Ascending aorta (tissue), 2 donors: ENCODE results near the gene MSI2. TPM values are rescaled to one million over a fixed set of nuclear protein-coding genes. Genes with fewer than 3 reads are reported as not detected.

Experiments used
- DNase-seq, 2 donors: peaks; one replicate each; pipeline ENCODE4 v3.0.0-alpha.2; 2019; ENCODE audit warnings: low spot score in 2 of 2
- H3K27ac ChIP-seq, 2 donors: fragments of 200-600 bp; sonication (generic); one replicate each; pipeline ENCODE4 v1.5.1; 2016 to 2017; ENCODE audit warnings: mild to moderate bottlenecking in 1 of 2
- H3K27me3 ChIP-seq: fragments of 200-600 bp; sonication (generic); one replicate; pipeline ENCODE4 v1.5.1; 2017
- H3K36me3 ChIP-seq, 2 donors: fragments of 200-600 bp; sonication (generic); one replicate each; pipeline ENCODE4 v1.5.1; 2016
- H3K4me1 ChIP-seq, 2 donors: fragments of 200-600 bp; sonication (generic); one replicate each; pipeline ENCODE4 v1.5.1; 2016 to 2017; ENCODE audit warnings: mild to moderate bottlenecking in 1 of 2
- H3K4me3 ChIP-seq, 2 donors: fragments of 200-600 bp; sonication (generic); one replicate each; pipeline ENCODE4 v1.5.1; 2016 to 2017; ENCODE audit warnings: mild to moderate bottlenecking in 1 of 2
- H3K9me3 ChIP-seq, 2 donors: fragments of 200-600 bp; sonication (generic); one replicate each; pipeline ENCODE4 v1.5.1; 2016
- intact Hi-C: fragments of 100-400 bp; cut with DNase I; formaldehyde crosslinking; loops from one replicate; pipeline ENCODE4 v1.15.1; 2023
- total RNA-seq: library from RNA; depleted of rRNA; stranded (reverse); fragments of >200 nt; gene quantifications from one replicate; pipeline ENCODE4 v1.1.0, GENCODE V29; 2016
- TF ChIP-seq, protein P1 (sequence below), 3 experiments: fragments of 200-600 bp in 2 of 3; fragments of 450-650 bp in 1 of 3; sonication (generic) in 2 of 3; IDR thresholded peaks; one replicate each; pipeline ENCODE4 v1.5.1; 2016 to 2019; ENCODE audit warnings: antibody characterized with exemption in 3 of 3, mild to moderate bottlenecking in 1 of 3, moderate library complexity in 1 of 3

Gene MSI2
- total RNA-seq, 1 donor from 2014 or later, result 11.7 TPM

GRCh38 chr17:57629886-57630285 lies 373.6 kb downstream of the MSI2 start:
- DNase-seq, result no peak
- peaks cover 0 to 3% of the 10 kb centered on the region in 2 donors for H3K36me3 ChIP-seq
- no peaks in the 10 kb centered on the region for H3K4me1 ChIP-seq
- H3K27me3 ChIP-seq, result no peaks in the 10 kb centered on the region
- TF ChIP-seq, protein P1, sequence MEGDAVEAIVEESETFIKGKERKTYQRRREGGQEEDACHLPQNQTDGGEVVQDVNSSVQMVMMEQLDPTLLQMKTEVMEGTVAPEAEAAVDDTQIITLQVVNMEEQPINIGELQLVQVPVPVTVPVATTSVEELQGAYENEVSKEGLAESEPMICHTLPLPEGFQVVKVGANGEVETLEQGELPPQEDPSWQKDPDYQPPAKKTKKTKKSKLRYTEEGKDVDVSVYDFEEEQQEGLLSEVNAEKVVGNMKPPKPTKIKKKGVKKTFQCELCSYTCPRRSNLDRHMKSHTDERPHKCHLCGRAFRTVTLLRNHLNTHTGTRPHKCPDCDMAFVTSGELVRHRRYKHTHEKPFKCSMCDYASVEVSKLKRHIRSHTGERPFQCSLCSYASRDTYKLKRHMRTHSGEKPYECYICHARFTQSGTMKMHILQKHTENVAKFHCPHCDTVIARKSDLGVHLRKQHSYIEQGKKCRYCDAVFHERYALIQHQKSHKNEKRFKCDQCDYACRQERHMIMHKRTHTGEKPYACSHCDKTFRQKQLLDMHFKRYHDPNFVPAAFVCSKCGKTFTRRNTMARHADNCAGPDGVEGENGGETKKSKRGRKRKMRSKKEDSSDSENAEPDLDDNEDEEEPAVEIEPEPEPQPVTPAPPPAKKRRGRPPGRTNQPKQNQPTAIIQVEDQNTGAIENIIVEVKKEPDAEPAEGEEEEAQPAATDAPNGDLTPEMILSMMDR (IDR thresholded peaks at IDR 0.05), result no peak
- H3K9me3 ChIP-seq, result no peaks in the 10 kb centered on the region
- no peak overlapping the region for H3K27ac ChIP-seq
- no peak overlapping the region for H3K4me3 ChIP-seq
- intact Hi-C loops, result no loop called here

DNA sequence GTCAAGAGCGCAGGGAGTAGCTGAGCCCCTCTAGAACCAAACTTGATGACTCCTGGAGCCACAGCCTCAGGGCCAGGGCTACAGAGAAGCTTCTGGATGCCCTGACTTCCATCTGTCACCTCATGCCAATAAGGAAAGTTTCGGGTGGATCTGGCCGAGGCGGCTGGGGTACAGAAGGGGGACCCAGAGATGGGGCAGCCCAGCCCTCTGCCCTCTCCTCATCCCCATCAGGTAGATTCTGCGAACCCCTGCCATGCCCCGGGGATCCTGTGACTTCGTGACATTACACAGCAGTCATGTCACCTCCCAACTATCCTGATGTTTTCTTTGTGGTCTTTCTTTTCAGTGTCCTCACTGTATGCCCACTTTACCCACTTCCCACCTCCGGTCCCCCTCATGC lies 374.4 kb downstream of the MSI2 start:
- H3K36me3 ChIP-seq, result peaks cover 0 to 3% of the 10 kb centered on the region in 2 donors

GRCh38 chr17:57631871-57632270 lies 375.5 kb downstream of the MSI2 start:
- no peak overlapping the region for H3K4me3 ChIP-seq
- intact Hi-C loops, result no loop called here

More for the DNA sequence above, 374.4 kb downstream of the MSI2 start:
- H3K27ac ChIP-seq, result no peak overlapping the region
- TF ChIP-seq, protein P1 (IDR thresholded peaks at IDR 0.05), result no peak
- intact Hi-C loops, result no loop called here
- no peaks in the 10 kb centered on the region for H3K27me3 ChIP-seq
- no peak for DNase-seq
- no peaks in the 10 kb centered on the region for H3K9me3 ChIP-seq
- no peak overlapping the region for H3K4me3 ChIP-seq
- no peaks in the 10 kb centered on the region for H3K4me1 ChIP-seq

DNA sequence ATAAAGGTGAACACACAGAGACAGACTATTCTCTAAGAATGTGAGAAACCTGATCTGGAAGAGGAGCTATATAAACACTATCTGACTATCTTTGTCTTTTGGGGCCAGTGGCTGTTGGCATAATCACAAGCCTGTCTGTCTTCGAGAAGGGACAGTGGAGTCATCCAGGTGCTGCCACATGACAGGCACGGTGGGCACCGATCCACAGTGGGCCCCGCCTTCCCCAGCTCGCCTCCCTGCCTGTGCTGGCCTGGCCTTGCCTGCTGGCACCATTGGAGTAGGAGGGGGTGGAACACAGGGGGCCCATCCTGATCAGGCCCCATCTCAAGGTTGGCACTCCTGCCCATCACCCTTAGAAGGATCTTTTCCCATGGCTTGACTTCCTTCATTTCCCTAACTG lies 376.0 kb downstream of the MSI2 start:
- Histone ChIP-seq H3K4me1 (no peaks in the 10 kb centered on the region), H3K9me3 (no peaks in the 10 kb centered on the region), H3K36me3 (peaks cover 0 to 3% of the 10 kb centered on the region in 2 donors), H3K27me3 (no peaks in the 10 kb centered on the region), H3K4me3 (no peak overlapping the region), H3K27ac (no peak overlapping the region)
- DNase-seq, result no peak
- intact Hi-C loops, result no loop called here
- TF ChIP-seq, protein P1 (IDR thresholded peaks at IDR 0.05), result no peak

More at GRCh38 chr17:57631871-57632270, 375.5 kb downstream of the MSI2 start:
- Histone ChIP-seq H3K4me1 (no peaks in the 10 kb centered on the region), H3K9me3 (no peaks in the 10 kb centered on the region), H3K27ac (no peak overlapping the region), H3K36me3 (peaks cover 0 to 3% of the 10 kb centered on the region in 2 donors), H3K27me3 (no peaks in the 10 kb centered on the region)
- no peak for DNase-seq
- TF ChIP-seq, protein P1 (IDR thresholded peaks at IDR 0.05), result no peak

GRCh38 chr17:57633236-57633635 lies 376.9 kb downstream of the MSI2 start:
- no peak for DNase-seq
- Histone ChIP-seq H3K27me3 (no peaks in the 10 kb centered on the region), H3K36me3 (peaks cover 0 to 3% of the 10 kb centered on the region in 2 donors), H3K9me3 (no peaks in the 10 kb centered on the region), H3K4me1 (no peaks in the 10 kb centered on the region), H3K4me3 (no peak overlapping the region), H3K27ac (no peak overlapping the region)
- intact Hi-C loops, result no loop called here
- TF ChIP-seq, protein P1 (IDR thresholded peaks at IDR 0.05), result no peak
